ENCODE measurements around the gene CABCOCO1.

- TF ChIP-seq CTCF (IDR thresholded peaks at IDR 0.05) (no peak), EP300 (IDR thresholded peaks at IDR 0.05) (no peak)
These were observed 7.3 kb upstream of the CABCOCO1 start for GRCh38 chr10:61655335-61655851.

Measured in sigmoid colon (tissue), 4 donors.